ENCODE data around the gene HNRNPLL. TPM values are rescaled to one million over a fixed set of nuclear protein-coding genes. Genes with fewer than 3 reads are reported as not detected.

The HNRNPLL gene
- total and polyA plus RNA-seq, 2 of the 13 experiments (the other 11 are each of a cell fraction or from before 2014, with no cell fraction given): 49.4 to 103 TPM

GRCh38 chr2:38598200-38598990, 4.3 kb downstream of the HNRNPLL start (continued):
- no peak for TF ChIP-seq ZBTB39 (CRISPR knock-in tag; IDR thresholded peaks at IDR 0.05)
- no peak for TF ChIP-seq MBNL3 (CRISPR knock-in tag; conservative IDR thresholded peaks at IDR 0.05)
- TF ChIP-seq NFE2L2 (IDR thresholded peaks at IDR 0.05; ENCODE audit: low read length): no peak
- TF ChIP-seq FIP1L1 (IDR thresholded peaks at IDR 0.05; ENCODE audit: borderline replicate concordance, insufficient read depth, low read depth, low read length): no peak
- no peak for TF ChIP-seq CHD2 (IDR thresholded peaks at IDR 0.05; ENCODE audit: low read depth, low read length)
- peak; percentile 16 for TF ChIP-seq AGO2 (optimal IDR thresholded peaks at IDR 0.05; ENCODE audit: low read depth, low read length)
- TF ChIP-seq CEBPB (IDR thresholded peaks at IDR 0.05; ENCODE audit: borderline replicate concordance, low read depth, low read length): no peak
- no peak for TF ChIP-seq LBX2 (CRISPR knock-in tag; IDR thresholded peaks at IDR 0.05; ENCODE audit: borderline replicate concordance)
- no peak for TF ChIP-seq KDM5B (CRISPR knock-in tag; IDR thresholded peaks at IDR 0.05; ENCODE audit: borderline replicate concordance)
- TF ChIP-seq MAFG (CRISPR knock-in tag; IDR thresholded peaks at IDR 0.05): no peak
- no peak for TF ChIP-seq ZNF782 (CRISPR knock-in tag; IDR thresholded peaks at IDR 0.05; ENCODE audit: borderline replicate concordance)
- no peak for TF ChIP-seq CHCHD3 (CRISPR knock-in tag; IDR thresholded peaks at IDR 0.05)
- no peak for TF ChIP-seq HMG20A (CRISPR knock-in tag; IDR thresholded peaks at IDR 0.05; ENCODE audit: borderline replicate concordance)
- TF ChIP-seq LCORL (IDR thresholded peaks at IDR 0.05): no peak
- no peak for TF ChIP-seq LCORL (CRISPR knock-in tag; IDR thresholded peaks at IDR 0.05)
- no peak for TF ChIP-seq DPF2 (CRISPR knock-in tag; IDR thresholded peaks at IDR 0.05; ENCODE audit: borderline replicate concordance, low read depth)
- TF ChIP-seq ZNF652 (CRISPR knock-in tag; IDR thresholded peaks at IDR 0.05; ENCODE audit: borderline replicate concordance, low read depth): peak; percentile 46; the same call in 1 of the 2 replicates
- no peak for TF ChIP-seq SETDB1 (CRISPR knock-in tag; IDR thresholded peaks at IDR 0.05; ENCODE audit: borderline replicate concordance)
- no peak for TF ChIP-seq MBD4 (IDR thresholded peaks at IDR 0.05; ENCODE audit: borderline replicate concordance, low read length)
- TF ChIP-seq ZBTB4 (CRISPR knock-in tag; IDR thresholded peaks at IDR 0.05; ENCODE audit: borderline replicate concordance): no peak
- no peak for TF ChIP-seq RXRB (CRISPR knock-in tag; IDR thresholded peaks at IDR 0.05; ENCODE audit: borderline replicate concordance)
- 0 out of 2 replicates have a peak, but pooled peaks have one; percentile 67 for TF ChIP-seq FOXO4 (CRISPR knock-in tag; conservative IDR thresholded peaks at IDR 0.05)
- TF ChIP-seq HMG20B (CRISPR knock-in tag; conservative IDR thresholded peaks at IDR 0.05): no peak
- no peak for TF ChIP-seq ZNF138 (CRISPR knock-in tag; IDR thresholded peaks at IDR 0.05; ENCODE audit: low read depth)
